ENCODE measurements around the gene ADGRV1.
A peak's percentile ranks its signal among the peaks of the same experiment; 100 is the strongest.

Gene ADGRV1

GRCh38 chr5:90855296-90856010, 296.9 kb downstream of the ADGRV1 start:
- TF ChIP-seq EP300 (IDR thresholded peaks at IDR 0.05; ENCODE audit: borderline replicate concordance) (no peak), REST (IDR thresholded peaks at IDR 0.05; ENCODE audit: low read depth) (no peak), ZBTB7A (IDR thresholded peaks at IDR 0.05; ENCODE audit: low read depth) (no peak), YY1 (IDR thresholded peaks at IDR 0.05; ENCODE audit: low read depth) (no peak), NFIC (IDR thresholded peaks at IDR 0.05) (no peak), USF1 (IDR thresholded peaks at IDR 0.05) (no peak), CREB1 (IDR thresholded peaks at IDR 0.05; ENCODE audit: low read depth) (no peak), TCF12 (IDR thresholded peaks at IDR 0.05; ENCODE audit: low read depth) (no peak)

- TF ChIP-seq EGR1 (IDR thresholded peaks at IDR 0.05) = no peak
- TF ChIP-seq CREB1 (IDR thresholded peaks at IDR 0.05; ENCODE audit: low read depth) = no peak
- no peak for TF ChIP-seq REST (IDR thresholded peaks at IDR 0.05; ENCODE audit: low read depth)
These were observed 303.4 kb downstream of the ADGRV1 start for GRCh38 chr5:90861843-90862586.

GRCh38 chr5:90865180-90865579, 306.6 kb downstream of the ADGRV1 start:
- TF ChIP-seq REST (IDR thresholded peaks at IDR 0.05; ENCODE audit: low read depth) (no peak), FOXM1 (IDR thresholded peaks at IDR 0.05; ENCODE audit: borderline replicate concordance, low read depth) (no peak), USF1 (IDR thresholded peaks at IDR 0.05) (no peak), TEAD4 (IDR thresholded peaks at IDR 0.05) (no peak), CREB1 (IDR thresholded peaks at IDR 0.05; ENCODE audit: low read depth) (no peak)

GRCh38 chr5:90866333-90866732, 307.7 kb downstream of the ADGRV1 start:
- TF ChIP-seq RAD21 (IDR thresholded peaks at IDR 0.05; ENCODE audit: low read depth) (peak; percentile 63), USF1 (IDR thresholded peaks at IDR 0.05) (no peak), REST (IDR thresholded peaks at IDR 0.05; ENCODE audit: low read depth) (no peak), TAF1 (IDR thresholded peaks at IDR 0.05; ENCODE audit: low read depth) (no peak), YY1 (IDR thresholded peaks at IDR 0.05; ENCODE audit: low read depth) (no peak)
